HEK293 (cell line): Measurements from ENCODE around the gene FBLN5.

Experiments
- EGR2 ChIP-seq: fragments of 450-650 bp; formaldehyde crosslinking; IDR thresholded peaks from 2 replicates; pipeline ENCODE4 v1.5.1; 2016; ENCODE audit warnings: low read depth, missing biosample characterization, missing genetic modification characterization
- GLI2 ChIP-seq: fragments of 450-650 bp; formaldehyde crosslinking; IDR thresholded peaks from 2 replicates; pipeline ENCODE4; 2017; ENCODE audit warnings: missing biosample characterization, missing genetic modification characterization, low read depth, borderline replicate concordance
- GLI4 ChIP-seq: fragments of 450-650 bp; formaldehyde crosslinking; IDR thresholded peaks from 2 replicates; pipeline ENCODE4 v1.5.1; 2016; ENCODE audit warnings: missing biosample characterization, missing genetic modification characterization
- KLF16 ChIP-seq: fragments of 450-650 bp; formaldehyde crosslinking; IDR thresholded peaks from 2 replicates; pipeline ENCODE4 v1.5.1; 2017; ENCODE audit warnings: missing biosample characterization, missing genetic modification characterization
- KLF9 ChIP-seq: fragments of 450-650 bp; formaldehyde crosslinking; IDR thresholded peaks from 2 replicates; pipeline ENCODE4 v1.5.1; 2016; ENCODE audit warnings: missing biosample characterization, missing genetic modification characterization, low read depth
- MEIS1 ChIP-seq: sonication (generic); formaldehyde crosslinking; IDR thresholded peaks from 2 replicates; pipeline ENCODE4 v1.8.1; 2022; ENCODE audit warnings: missing genetic modification reagents, mild to moderate bottlenecking, borderline replicate concordance
- MYNN ChIP-seq: fragments of 450-650 bp; formaldehyde crosslinking; IDR thresholded peaks from 2 replicates; pipeline ENCODE4 v1.5.1; 2016; ENCODE audit warnings: missing biosample characterization, missing genetic modification characterization, borderline replicate concordance
- SCRT1 ChIP-seq: fragments of 450-650 bp; formaldehyde crosslinking; IDR thresholded peaks from 2 replicates; pipeline ENCODE4 v1.5.1; 2016; ENCODE audit warnings: missing biosample characterization, missing genetic modification characterization, borderline replicate concordance
- SP2 ChIP-seq: fragments of 450-650 bp; formaldehyde crosslinking; IDR thresholded peaks from 2 replicates; pipeline ENCODE4 v1.5.1; 2016; ENCODE audit warnings: missing biosample characterization, missing genetic modification characterization
- SP3 ChIP-seq: fragments of 450-650 bp; formaldehyde crosslinking; IDR thresholded peaks from 2 replicates; pipeline ENCODE4 v1.5.1; 2016; ENCODE audit warnings: missing biosample characterization, missing genetic modification characterization
- ZBTB8A ChIP-seq: fragments of 450-650 bp; formaldehyde crosslinking; IDR thresholded peaks from 2 replicates; pipeline ENCODE4 v1.5.1; 2016; ENCODE audit warnings: missing biosample characterization, missing genetic modification characterization
- ZFP69B ChIP-seq: fragments of 450-650 bp; formaldehyde crosslinking; IDR thresholded peaks from 2 replicates; pipeline ENCODE4 v1.5.1; 2016; ENCODE audit warnings: missing biosample characterization, missing genetic modification characterization
- ZNF112 ChIP-seq: fragments of 450-650 bp; formaldehyde crosslinking; IDR thresholded peaks from 2 replicates; pipeline ENCODE4 v1.5.0; 2017; ENCODE audit warnings: missing biosample characterization, missing genetic modification characterization
- ZNF157 ChIP-seq: fragments of 450-650 bp; formaldehyde crosslinking; IDR thresholded peaks from 2 replicates; pipeline ENCODE4 v1.5.1; 2016; ENCODE audit warnings: missing biosample characterization, missing genetic modification characterization
- ZNF16 ChIP-seq: fragments of 450-650 bp; formaldehyde crosslinking; IDR thresholded peaks from 2 replicates; pipeline ENCODE4 v1.5.1; 2016; ENCODE audit warnings: low read depth, missing biosample characterization, missing genetic modification characterization
- ZNF2 ChIP-seq: fragments of 450-650 bp; formaldehyde crosslinking; IDR thresholded peaks from 2 replicates; pipeline ENCODE4 v1.5.1; 2016; ENCODE audit warnings: missing biosample characterization, missing genetic modification characterization
- ZNF416 ChIP-seq: fragments of 450-650 bp; formaldehyde crosslinking; IDR thresholded peaks from 2 replicates; pipeline ENCODE4 v1.5.1; 2016; ENCODE audit warnings: missing biosample characterization, missing genetic modification characterization
- ZNF48 ChIP-seq: fragments of 450-650 bp; formaldehyde crosslinking; IDR thresholded peaks from 2 replicates; pipeline ENCODE4 v1.5.1; 2016; ENCODE audit warnings: missing biosample characterization, missing genetic modification characterization
- ZNF585B ChIP-seq: fragments of 450-650 bp; formaldehyde crosslinking; IDR thresholded peaks from 2 replicates; pipeline ENCODE4 v1.5.1; 2016; ENCODE audit warnings: missing biosample characterization, missing genetic modification characterization
- ZNF701 ChIP-seq: fragments of 450-650 bp; formaldehyde crosslinking; IDR thresholded peaks from 2 replicates; pipeline ENCODE4 v1.5.1; 2016; ENCODE audit warnings: missing biosample characterization, missing genetic modification characterization
- ZNF777 ChIP-seq: fragments of 450-650 bp; formaldehyde crosslinking; IDR thresholded peaks from 2 replicates; pipeline ENCODE4 v1.5.1; 2017; ENCODE audit warnings: missing biosample characterization, missing genetic modification characterization, borderline replicate concordance
- ZNF785 ChIP-seq: fragments of 450-650 bp; formaldehyde crosslinking; IDR thresholded peaks from 2 replicates; pipeline ENCODE4 v1.5.1; 2016; ENCODE audit warnings: missing biosample characterization, missing genetic modification characterization
- ZXDB ChIP-seq: fragments of 450-650 bp; formaldehyde crosslinking; IDR thresholded peaks from 2 replicates; pipeline ENCODE4 v1.5.1; 2016; ENCODE audit warnings: missing biosample characterization, missing genetic modification characterization
- TF ChIP-seq, protein P1 (sequence below): fragments of 450-650 bp; formaldehyde crosslinking; IDR thresholded peaks from 2 replicates; pipeline ENCODE4 v1.5.1; 2016; ENCODE audit warnings: missing biosample characterization, missing genetic modification characterization
- TF ChIP-seq, protein P2 (sequence below): fragments of 450-650 bp; formaldehyde crosslinking; IDR thresholded peaks from 2 replicates; pipeline ENCODE4 v1.5.0; 2017; ENCODE audit warnings: missing biosample characterization, missing genetic modification characterization, borderline replicate concordance
- TF ChIP-seq, protein P3 (sequence below): fragments of 450-650 bp; formaldehyde crosslinking; IDR thresholded peaks from 2 replicates; pipeline ENCODE4 v1.5.1; 2016; ENCODE audit warnings: missing biosample characterization, missing genetic modification characterization, borderline replicate concordance
- TF ChIP-seq, protein P4 (sequence below): fragments of 450-650 bp; formaldehyde crosslinking; IDR thresholded peaks from 2 replicates; pipeline ENCODE4 v1.5.1; 2016; ENCODE audit warnings: missing biosample characterization, missing genetic modification characterization
- TF ChIP-seq, protein P5 (sequence below): fragments of 450-650 bp; formaldehyde crosslinking; IDR thresholded peaks from 2 replicates; pipeline ENCODE4 v1.5.1; 2016; ENCODE audit warnings: missing biosample characterization, missing genetic modification characterization, low read depth

The FBLN5 gene

DNA sequence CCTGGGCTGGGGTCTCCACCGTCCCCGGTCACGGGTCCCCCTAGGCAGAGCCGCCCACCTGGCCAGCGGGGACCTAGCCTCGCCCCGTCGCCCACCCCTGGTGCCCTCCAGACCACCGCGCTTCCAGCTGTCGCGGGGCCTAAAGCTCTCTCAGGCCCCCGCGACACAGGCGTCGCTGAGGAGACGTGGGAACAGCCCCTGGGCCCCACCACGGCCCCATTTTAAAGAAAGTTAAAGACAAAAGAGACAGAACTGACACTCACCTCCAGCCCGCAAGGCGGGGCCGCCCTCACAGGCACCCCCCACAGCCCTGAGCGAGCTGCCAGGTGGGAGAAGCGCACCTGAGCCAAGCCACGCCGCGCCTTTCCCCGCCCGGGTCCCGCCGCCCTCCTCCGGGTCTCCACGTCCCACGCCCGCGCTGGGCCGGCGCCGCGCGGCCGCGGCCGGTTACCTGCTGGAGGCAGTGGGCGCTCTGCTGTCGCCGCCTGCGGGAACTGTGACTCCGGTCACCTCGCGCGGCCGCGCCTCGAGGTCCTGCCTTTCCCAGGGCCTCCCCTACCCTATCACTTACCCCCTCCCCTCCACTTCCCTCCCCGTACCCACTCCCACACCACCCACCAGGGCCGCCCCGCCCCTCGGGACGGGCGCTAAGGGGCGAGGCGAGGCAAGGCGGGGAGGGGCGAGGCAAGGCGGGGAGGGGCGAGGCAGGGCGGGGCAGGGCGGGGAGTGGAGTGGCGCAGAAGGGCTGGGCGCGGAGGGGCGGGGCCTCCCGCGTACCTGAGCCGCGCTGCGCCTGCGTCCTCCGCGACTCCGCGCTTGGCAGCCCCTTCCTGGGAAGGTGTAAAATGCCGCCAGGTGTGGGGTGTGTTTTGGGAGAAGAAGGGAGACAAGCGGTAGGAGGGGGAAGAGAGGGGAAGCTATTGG, 111.3 kb downstream of the FBLN5 start (continued):
- TF ChIP-seq ZNF785 (tag by site-specific recombination) (no peak), GLI4 (no peak), ZNF777 (tag by site-specific recombination) (no peak; the same call in 1 of the 2 replicates), ZNF701 (tag by site-specific recombination) (no peak), ZBTB8A (tag by site-specific recombination) (peak; percentile 71), ZXDB (peak; percentile 24; the same call in 1 of the 2 replicates), EGR2 (tag by site-specific recombination) (peak; percentile 85), SP2 (tag by site-specific recombination) (peak; percentile 78), KLF9 (peak; percentile 68), ZNF16 (no peak), ZNF585B (tag by site-specific recombination) (no peak), KLF16 (no peak), MEIS1 (CRISPR knock-in tag) (no peak), ZNF157 (tag by site-specific recombination) (no peak), GLI2 (tag by site-specific recombination) (no peak), ZNF48 (tag by site-specific recombination) (no peak), ZFP69B (tag by site-specific recombination) (peak; percentile 95), ZNF416 (tag by site-specific recombination) (no peak), ZNF2 (tag by site-specific recombination) (no peak), SCRT1 (tag by site-specific recombination) (no peak), SP3 (peak; percentile 86), MYNN (tag by site-specific recombination) (no peak), ZNF112 (tag by site-specific recombination) (no peak)
- TF ChIP-seq, protein P1, sequence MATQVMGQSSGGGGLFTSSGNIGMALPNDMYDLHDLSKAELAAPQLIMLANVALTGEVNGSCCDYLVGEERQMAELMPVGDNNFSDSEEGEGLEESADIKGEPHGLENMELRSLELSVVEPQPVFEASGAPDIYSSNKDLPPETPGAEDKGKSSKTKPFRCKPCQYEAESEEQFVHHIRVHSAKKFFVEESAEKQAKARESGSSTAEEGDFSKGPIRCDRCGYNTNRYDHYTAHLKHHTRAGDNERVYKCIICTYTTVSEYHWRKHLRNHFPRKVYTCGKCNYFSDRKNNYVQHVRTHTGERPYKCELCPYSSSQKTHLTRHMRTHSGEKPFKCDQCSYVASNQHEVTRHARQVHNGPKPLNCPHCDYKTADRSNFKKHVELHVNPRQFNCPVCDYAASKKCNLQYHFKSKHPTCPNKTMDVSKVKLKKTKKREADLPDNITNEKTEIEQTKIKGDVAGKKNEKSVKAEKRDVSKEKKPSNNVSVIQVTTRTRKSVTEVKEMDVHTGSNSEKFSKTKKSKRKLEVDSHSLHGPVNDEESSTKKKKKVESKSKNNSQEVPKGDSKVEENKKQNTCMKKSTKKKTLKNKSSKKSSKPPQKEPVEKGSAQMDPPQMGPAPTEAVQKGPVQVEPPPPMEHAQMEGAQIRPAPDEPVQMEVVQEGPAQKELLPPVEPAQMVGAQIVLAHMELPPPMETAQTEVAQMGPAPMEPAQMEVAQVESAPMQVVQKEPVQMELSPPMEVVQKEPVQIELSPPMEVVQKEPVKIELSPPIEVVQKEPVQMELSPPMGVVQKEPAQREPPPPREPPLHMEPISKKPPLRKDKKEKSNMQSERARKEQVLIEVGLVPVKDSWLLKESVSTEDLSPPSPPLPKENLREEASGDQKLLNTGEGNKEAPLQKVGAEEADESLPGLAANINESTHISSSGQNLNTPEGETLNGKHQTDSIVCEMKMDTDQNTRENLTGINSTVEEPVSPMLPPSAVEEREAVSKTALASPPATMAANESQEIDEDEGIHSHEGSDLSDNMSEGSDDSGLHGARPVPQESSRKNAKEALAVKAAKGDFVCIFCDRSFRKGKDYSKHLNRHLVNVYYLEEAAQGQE (tag by site-specific recombination) = no peak
- TF ChIP-seq, protein P2, sequence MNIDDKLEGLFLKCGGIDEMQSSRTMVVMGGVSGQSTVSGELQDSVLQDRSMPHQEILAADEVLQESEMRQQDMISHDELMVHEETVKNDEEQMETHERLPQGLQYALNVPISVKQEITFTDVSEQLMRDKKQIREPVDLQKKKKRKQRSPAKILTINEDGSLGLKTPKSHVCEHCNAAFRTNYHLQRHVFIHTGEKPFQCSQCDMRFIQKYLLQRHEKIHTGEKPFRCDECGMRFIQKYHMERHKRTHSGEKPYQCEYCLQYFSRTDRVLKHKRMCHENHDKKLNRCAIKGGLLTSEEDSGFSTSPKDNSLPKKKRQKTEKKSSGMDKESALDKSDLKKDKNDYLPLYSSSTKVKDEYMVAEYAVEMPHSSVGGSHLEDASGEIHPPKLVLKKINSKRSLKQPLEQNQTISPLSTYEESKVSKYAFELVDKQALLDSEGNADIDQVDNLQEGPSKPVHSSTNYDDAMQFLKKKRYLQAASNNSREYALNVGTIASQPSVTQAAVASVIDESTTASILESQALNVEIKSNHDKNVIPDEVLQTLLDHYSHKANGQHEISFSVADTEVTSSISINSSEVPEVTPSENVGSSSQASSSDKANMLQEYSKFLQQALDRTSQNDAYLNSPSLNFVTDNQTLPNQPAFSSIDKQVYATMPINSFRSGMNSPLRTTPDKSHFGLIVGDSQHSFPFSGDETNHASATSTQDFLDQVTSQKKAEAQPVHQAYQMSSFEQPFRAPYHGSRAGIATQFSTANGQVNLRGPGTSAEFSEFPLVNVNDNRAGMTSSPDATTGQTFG = no peak
- TF ChIP-seq, protein P3, sequence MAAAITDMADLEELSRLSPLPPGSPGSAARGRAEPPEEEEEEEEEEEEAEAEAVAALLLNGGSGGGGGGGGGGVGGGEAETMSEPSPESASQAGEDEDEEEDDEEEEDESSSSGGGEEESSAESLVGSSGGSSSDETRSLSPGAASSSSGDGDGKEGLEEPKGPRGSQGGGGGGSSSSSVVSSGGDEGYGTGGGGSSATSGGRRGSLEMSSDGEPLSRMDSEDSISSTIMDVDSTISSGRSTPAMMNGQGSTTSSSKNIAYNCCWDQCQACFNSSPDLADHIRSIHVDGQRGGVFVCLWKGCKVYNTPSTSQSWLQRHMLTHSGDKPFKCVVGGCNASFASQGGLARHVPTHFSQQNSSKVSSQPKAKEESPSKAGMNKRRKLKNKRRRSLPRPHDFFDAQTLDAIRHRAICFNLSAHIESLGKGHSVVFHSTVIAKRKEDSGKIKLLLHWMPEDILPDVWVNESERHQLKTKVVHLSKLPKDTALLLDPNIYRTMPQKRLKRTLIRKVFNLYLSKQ = no peak
- TF ChIP-seq, protein P4, sequence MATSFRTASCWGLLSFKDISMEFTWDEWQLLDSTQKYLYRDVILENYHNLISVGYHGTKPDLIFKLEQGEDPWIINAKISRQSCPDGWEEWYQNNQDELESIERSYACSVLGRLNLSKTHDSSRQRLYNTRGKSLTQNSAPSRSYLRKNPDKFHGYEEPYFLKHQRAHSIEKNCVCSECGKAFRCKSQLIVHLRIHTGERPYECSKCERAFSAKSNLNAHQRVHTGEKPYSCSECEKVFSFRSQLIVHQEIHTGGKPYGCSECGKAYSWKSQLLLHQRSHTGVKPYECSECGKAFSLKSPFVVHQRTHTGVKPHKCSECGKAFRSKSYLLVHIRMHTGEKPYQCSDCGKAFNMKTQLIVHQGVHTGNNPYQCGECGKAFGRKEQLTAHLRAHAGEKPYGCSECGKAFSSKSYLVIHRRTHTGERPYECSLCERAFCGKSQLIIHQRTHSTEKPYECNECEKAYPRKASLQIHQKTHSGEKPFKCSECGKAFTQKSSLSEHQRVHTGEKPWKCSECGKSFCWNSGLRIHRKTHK (tag by site-specific recombination) = no peak
- TF ChIP-seq, protein P5, sequence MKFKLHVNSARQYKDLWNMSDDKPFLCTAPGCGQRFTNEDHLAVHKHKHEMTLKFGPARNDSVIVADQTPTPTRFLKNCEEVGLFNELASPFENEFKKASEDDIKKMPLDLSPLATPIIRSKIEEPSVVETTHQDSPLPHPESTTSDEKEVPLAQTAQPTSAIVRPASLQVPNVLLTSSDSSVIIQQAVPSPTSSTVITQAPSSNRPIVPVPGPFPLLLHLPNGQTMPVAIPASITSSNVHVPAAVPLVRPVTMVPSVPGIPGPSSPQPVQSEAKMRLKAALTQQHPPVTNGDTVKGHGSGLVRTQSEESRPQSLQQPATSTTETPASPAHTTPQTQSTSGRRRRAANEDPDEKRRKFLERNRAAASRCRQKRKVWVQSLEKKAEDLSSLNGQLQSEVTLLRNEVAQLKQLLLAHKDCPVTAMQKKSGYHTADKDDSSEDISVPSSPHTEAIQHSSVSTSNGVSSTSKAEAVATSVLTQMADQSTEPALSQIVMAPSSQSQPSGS (tag by site-specific recombination) = no peak
